ENCODE results near the gene C16orf90.

The C16orf90 gene

GRCh38 chr16:3495176-3495575 lies at the start of gene C16orf90:
Gene C16orf90 (minus strand): TSS chr16:3495489. CDS start chr16:3495421, 68 bp downstream.
- no peaks in the 10 kb centered on the region for H3K36me3 ChIP-seq (ENCODE audit: control insufficient read depth, insufficient read depth, low read length)

GRCh38 chr16:3542601-3543373 lies 47.5 kb upstream of the C16orf90 start:
- Histone ChIP-seq H3K9me3 (ENCODE audit: control insufficient read depth, insufficient read depth, low read length) (no peaks in the 10 kb centered on the region), H3K27me3 (ENCODE audit: control insufficient read depth, insufficient read depth, low read length) (no peaks in the 10 kb centered on the region), H3K4me1 (ENCODE audit: control insufficient read depth, insufficient read depth, low read length) (peaks cover 3% of the 10 kb centered on the region), H3K9ac (ENCODE audit: low read depth, low read length) (no peak overlapping the region), H3K36me3 (ENCODE audit: control insufficient read depth, insufficient read depth, low read length) (no peaks in the 10 kb centered on the region), H3K4me3 (ENCODE audit: low read depth, low read length) (no peak overlapping the region)

More at GRCh38 chr16:3495176-3495575, at the start of gene C16orf90:
- Histone ChIP-seq H3K27me3 (ENCODE audit: control insufficient read depth, insufficient read depth, low read length) (no peaks in the 10 kb centered on the region), H3K9me3 (ENCODE audit: control insufficient read depth, insufficient read depth, low read length) (no peaks in the 10 kb centered on the region), H3K4me1 (ENCODE audit: control insufficient read depth, insufficient read depth, low read length) (no peaks in the 10 kb centered on the region), H3K9ac (ENCODE audit: low read depth, low read length) (no peak within 1 kb of the TSS), H3K4me3 (ENCODE audit: low read depth, low read length) (no peak within 1 kb of the TSS)

GRCh38 chr16:3541527-3542155 lies 46.4 kb upstream of the C16orf90 start:
- H3K36me3 ChIP-seq (ENCODE audit: control insufficient read depth, insufficient read depth, low read length) = no peaks in the 10 kb centered on the region
- H3K9ac ChIP-seq (ENCODE audit: low read depth, low read length) = no peak overlapping the region
- H3K4me3 ChIP-seq (ENCODE audit: low read depth, low read length) = no peak overlapping the region
- no peaks in the 10 kb centered on the region for H3K27me3 ChIP-seq (ENCODE audit: control insufficient read depth, insufficient read depth, low read length)
- no peaks in the 10 kb centered on the region for H3K9me3 ChIP-seq (ENCODE audit: control insufficient read depth, insufficient read depth, low read length)
- peaks cover 3% of the 10 kb centered on the region for H3K4me1 ChIP-seq (ENCODE audit: control insufficient read depth, insufficient read depth, low read length)

GRCh38 chr16:3538222-3538621 lies 42.9 kb upstream of the C16orf90 start:
- Histone ChIP-seq H3K36me3 (ENCODE audit: control insufficient read depth, insufficient read depth, low read length) (peaks cover under 1% of the 10 kb centered on the region), H3K4me3 (ENCODE audit: low read depth, low read length) (no peak overlapping the region), H3K9ac (ENCODE audit: low read depth, low read length) (no peak overlapping the region), H3K4me1 (ENCODE audit: control insufficient read depth, insufficient read depth, low read length) (peaks cover 3% of the 10 kb centered on the region), H3K27me3 (ENCODE audit: control insufficient read depth, insufficient read depth, low read length) (no peaks in the 10 kb centered on the region), H3K9me3 (ENCODE audit: control insufficient read depth, insufficient read depth, low read length) (no peaks in the 10 kb centered on the region)

- Histone ChIP-seq H3K9ac (ENCODE audit: low read depth, low read length) (no peak overlapping the region), H3K36me3 (ENCODE audit: control insufficient read depth, insufficient read depth, low read length) (peaks cover 8% of the 10 kb centered on the region), H3K4me3 (ENCODE audit: low read depth, low read length) (no peak overlapping the region), H3K4me1 (ENCODE audit: control insufficient read depth, insufficient read depth, low read length) (peaks cover under 1% of the 10 kb centered on the region), H3K27me3 (ENCODE audit: control insufficient read depth, insufficient read depth, low read length) (no peaks in the 10 kb centered on the region), H3K9me3 (ENCODE audit: control insufficient read depth, insufficient read depth, low read length) (no peaks in the 10 kb centered on the region)
Observed at GRCh38 chr16:3536851-3537250, 41.6 kb upstream of the C16orf90 start.

- H3K4me3 ChIP-seq (ENCODE audit: low read depth, low read length) = no peak overlapping the region
- no peaks in the 10 kb centered on the region for H3K27me3 ChIP-seq (ENCODE audit: control insufficient read depth, insufficient read depth, low read length)
- peaks cover 8% of the 10 kb centered on the region for H3K36me3 ChIP-seq (ENCODE audit: control insufficient read depth, insufficient read depth, low read length)
- H3K9ac ChIP-seq (ENCODE audit: low read depth, low read length) = no peak overlapping the region
- H3K4me1 ChIP-seq (ENCODE audit: control insufficient read depth, insufficient read depth, low read length) = no peaks in the 10 kb centered on the region
- no peaks in the 10 kb centered on the region for H3K9me3 ChIP-seq (ENCODE audit: control insufficient read depth, insufficient read depth, low read length)
Observed at GRCh38 chr16:3536271-3536731, 41.0 kb upstream of the C16orf90 start.

GRCh38 chr16:3534126-3534525 lies 38.8 kb upstream of the C16orf90 start:
- H3K9ac ChIP-seq (ENCODE audit: low read depth, low read length) = no peak overlapping the region
- H3K9me3 ChIP-seq (ENCODE audit: control insufficient read depth, insufficient read depth, low read length) = no peaks in the 10 kb centered on the region
- H3K27me3 ChIP-seq (ENCODE audit: control insufficient read depth, insufficient read depth, low read length) = no peaks in the 10 kb centered on the region
- no peaks in the 10 kb centered on the region for H3K4me1 ChIP-seq (ENCODE audit: control insufficient read depth, insufficient read depth, low read length)
- no peak overlapping the region for H3K4me3 ChIP-seq (ENCODE audit: low read depth, low read length)
- peaks cover 15% of the 10 kb centered on the region for H3K36me3 ChIP-seq (ENCODE audit: control insufficient read depth, insufficient read depth, low read length)

- no peaks in the 10 kb centered on the region for H3K27me3 ChIP-seq (ENCODE audit: control insufficient read depth, insufficient read depth, low read length)
- no peaks in the 10 kb centered on the region for H3K4me1 ChIP-seq (ENCODE audit: control insufficient read depth, insufficient read depth, low read length)
- peaks cover 15% of the 10 kb centered on the region for H3K36me3 ChIP-seq (ENCODE audit: control insufficient read depth, insufficient read depth, low read length)
- no peak overlapping the region for H3K4me3 ChIP-seq (ENCODE audit: low read depth, low read length)
- no peak overlapping the region for H3K9ac ChIP-seq (ENCODE audit: low read depth, low read length)
- no peaks in the 10 kb centered on the region for H3K9me3 ChIP-seq (ENCODE audit: control insufficient read depth, insufficient read depth, low read length)
Observed at GRCh38 chr16:3532741-3533140, 37.5 kb upstream of the C16orf90 start.

- Histone ChIP-seq H3K36me3 (ENCODE audit: control insufficient read depth, insufficient read depth, low read length) (peaks cover 15% of the 10 kb centered on the region), H3K27me3 (ENCODE audit: control insufficient read depth, insufficient read depth, low read length) (no peaks in the 10 kb centered on the region), H3K9me3 (ENCODE audit: control insufficient read depth, insufficient read depth, low read length) (no peaks in the 10 kb centered on the region), H3K4me1 (ENCODE audit: control insufficient read depth, insufficient read depth, low read length) (no peaks in the 10 kb centered on the region), H3K4me3 (ENCODE audit: low read depth, low read length) (no peak overlapping the region), H3K9ac (ENCODE audit: low read depth, low read length) (no peak overlapping the region)
Observed at GRCh38 chr16:3530371-3530914, 35.2 kb upstream of the C16orf90 start.

GRCh38 chr16:3529175-3529574 lies 33.9 kb upstream of the C16orf90 start:
- H3K4me1 ChIP-seq (ENCODE audit: control insufficient read depth, insufficient read depth, low read length) = no peaks in the 10 kb centered on the region
- H3K36me3 ChIP-seq (ENCODE audit: control insufficient read depth, insufficient read depth, low read length) = peaks cover 17% of the 10 kb centered on the region
- no peak overlapping the region for H3K4me3 ChIP-seq (ENCODE audit: low read depth, low read length)
- no peak overlapping the region for H3K9ac ChIP-seq (ENCODE audit: low read depth, low read length)
- no peaks in the 10 kb centered on the region for H3K27me3 ChIP-seq (ENCODE audit: control insufficient read depth, insufficient read depth, low read length)
- H3K9me3 ChIP-seq (ENCODE audit: control insufficient read depth, insufficient read depth, low read length) = no peaks in the 10 kb centered on the region

- no peak overlapping the region for H3K9ac ChIP-seq (ENCODE audit: low read depth, low read length)
- no peaks in the 10 kb centered on the region for H3K27me3 ChIP-seq (ENCODE audit: control insufficient read depth, insufficient read depth, low read length)
- H3K4me1 ChIP-seq (ENCODE audit: control insufficient read depth, insufficient read depth, low read length) = no peaks in the 10 kb centered on the region
- H3K9me3 ChIP-seq (ENCODE audit: control insufficient read depth, insufficient read depth, low read length) = no peaks in the 10 kb centered on the region
- peaks cover 17% of the 10 kb centered on the region for H3K36me3 ChIP-seq (ENCODE audit: control insufficient read depth, insufficient read depth, low read length)
- no peak overlapping the region for H3K4me3 ChIP-seq (ENCODE audit: low read depth, low read length)
Observed at GRCh38 chr16:3528406-3528805, 33.1 kb upstream of the C16orf90 start.
